Measurements from ENCODE around the gene TMEM26. TPM values are rescaled to one million over a fixed set of nuclear protein-coding genes. Genes with fewer than 3 reads are reported as not detected.

TMEM26 gene
- total RNA-seq, 2 donors from 2014 or later, result not detected

- H3K4me1 ChIP-seq, result no peaks in the 10 kb centered on the region
- H3K9me3 ChIP-seq, result no peaks in the 10 kb centered on the region
- no peak overlapping the region for H3K4me3 ChIP-seq
- H3K27ac ChIP-seq, result no peak overlapping the region
- WGBS, 2 donors, result 36 to 42% methylated on average over 2 of the region's 2 CpGs
- no peak for DNase-seq
- intact Hi-C loops (cut with DNase I), result no loop called here
- ATAC-seq, result no peak
- H3K27me3 ChIP-seq, result no peaks in the 10 kb centered on the region
- TF ChIP-seq, protein P1, sequence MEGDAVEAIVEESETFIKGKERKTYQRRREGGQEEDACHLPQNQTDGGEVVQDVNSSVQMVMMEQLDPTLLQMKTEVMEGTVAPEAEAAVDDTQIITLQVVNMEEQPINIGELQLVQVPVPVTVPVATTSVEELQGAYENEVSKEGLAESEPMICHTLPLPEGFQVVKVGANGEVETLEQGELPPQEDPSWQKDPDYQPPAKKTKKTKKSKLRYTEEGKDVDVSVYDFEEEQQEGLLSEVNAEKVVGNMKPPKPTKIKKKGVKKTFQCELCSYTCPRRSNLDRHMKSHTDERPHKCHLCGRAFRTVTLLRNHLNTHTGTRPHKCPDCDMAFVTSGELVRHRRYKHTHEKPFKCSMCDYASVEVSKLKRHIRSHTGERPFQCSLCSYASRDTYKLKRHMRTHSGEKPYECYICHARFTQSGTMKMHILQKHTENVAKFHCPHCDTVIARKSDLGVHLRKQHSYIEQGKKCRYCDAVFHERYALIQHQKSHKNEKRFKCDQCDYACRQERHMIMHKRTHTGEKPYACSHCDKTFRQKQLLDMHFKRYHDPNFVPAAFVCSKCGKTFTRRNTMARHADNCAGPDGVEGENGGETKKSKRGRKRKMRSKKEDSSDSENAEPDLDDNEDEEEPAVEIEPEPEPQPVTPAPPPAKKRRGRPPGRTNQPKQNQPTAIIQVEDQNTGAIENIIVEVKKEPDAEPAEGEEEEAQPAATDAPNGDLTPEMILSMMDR (IDR thresholded peaks at IDR 0.05), result no peak
- TF ChIP-seq POLR2A (IDR thresholded peaks at IDR 0.05), result no peak
- no peaks in the 10 kb centered on the region for H3K36me3 ChIP-seq (replicated peaks in 1 of 2; ENCODE audit: insufficient read depth in 1 of 2, low read depth in 2 of 2)
Observed at GRCh38 chr10:61417661-61418060, 35.5 kb downstream of the TMEM26 start.

DNA sequence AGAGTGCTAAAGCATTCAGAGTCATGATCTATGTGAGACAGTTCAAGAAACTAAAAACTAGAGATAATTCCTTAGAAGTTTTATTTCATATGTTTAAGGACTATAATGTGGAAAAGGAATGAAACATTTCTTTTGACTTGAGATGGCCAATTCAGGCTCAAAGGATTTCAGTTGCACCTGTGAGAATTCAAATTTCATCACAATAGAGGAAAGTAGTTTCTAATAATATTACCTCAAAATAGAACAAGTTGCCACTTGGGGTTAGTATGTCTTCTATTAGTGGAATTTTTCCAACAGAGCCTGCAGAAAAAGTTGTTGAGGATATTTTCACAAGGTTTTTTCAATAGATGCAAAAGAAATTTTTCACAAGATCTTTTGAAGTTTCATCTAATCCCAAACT, 37.4 kb downstream of the TMEM26 start:
- Histone ChIP-seq H3K27me3 (no peaks in the 10 kb centered on the region), H3K9me3 (no peaks in the 10 kb centered on the region), H3K27ac (no peak overlapping the region), H3K4me1 (no peaks in the 10 kb centered on the region), H3K36me3 (replicated peaks in 1 of 2; ENCODE audit: insufficient read depth in 1 of 2, low read depth in 2 of 2) (no peaks in the 10 kb centered on the region), H3K4me3 (no peak overlapping the region)
- TF ChIP-seq, protein P1 (IDR thresholded peaks at IDR 0.05), result no peak
- TF ChIP-seq POLR2A (IDR thresholded peaks at IDR 0.05), result no peak
- ATAC-seq (no peak), DNase-seq (no peak)
- intact Hi-C loops (cut with DNase I), result no loop called here

DNA sequence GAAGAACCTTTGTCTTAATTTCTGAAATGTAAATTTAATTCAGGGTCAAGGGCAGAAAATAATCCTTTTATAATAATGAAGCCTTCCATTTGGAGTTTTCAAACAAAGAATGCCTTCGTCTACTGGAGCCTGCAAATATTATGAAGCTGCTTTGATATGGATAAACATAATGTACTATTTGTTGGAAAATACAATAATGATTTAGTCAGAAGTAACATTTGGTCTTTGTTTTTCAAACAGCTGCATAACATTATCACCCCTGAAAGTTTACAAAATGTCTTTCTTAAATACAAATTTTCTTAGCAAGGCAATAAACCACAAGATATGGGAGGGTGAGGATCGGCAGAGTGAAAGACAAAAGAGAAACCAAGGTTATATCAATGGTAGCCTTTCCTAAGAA, 41.5 kb downstream of the TMEM26 start:
- H3K27ac ChIP-seq, result no peak overlapping the region
- no peaks in the 10 kb centered on the region for H3K36me3 ChIP-seq (replicated peaks in 1 of 2; ENCODE audit: insufficient read depth in 1 of 2, low read depth in 2 of 2)
- TF ChIP-seq POLR2A (IDR thresholded peaks at IDR 0.05), result no peak
- TF ChIP-seq, protein P1 (IDR thresholded peaks at IDR 0.05), result no peak
- ATAC-seq, result no peak
- intact Hi-C loops (cut with DNase I), result no loop called here
- H3K4me3 ChIP-seq, result no peak overlapping the region
- no peaks in the 10 kb centered on the region for H3K9me3 ChIP-seq
- WGBS, 2 donors, result 60 to 63% methylated on average over 2 of the region's 2 CpGs
- no peaks in the 10 kb centered on the region for H3K27me3 ChIP-seq
- no peaks in the 10 kb centered on the region for H3K4me1 ChIP-seq
- no peak for DNase-seq

DNA sequence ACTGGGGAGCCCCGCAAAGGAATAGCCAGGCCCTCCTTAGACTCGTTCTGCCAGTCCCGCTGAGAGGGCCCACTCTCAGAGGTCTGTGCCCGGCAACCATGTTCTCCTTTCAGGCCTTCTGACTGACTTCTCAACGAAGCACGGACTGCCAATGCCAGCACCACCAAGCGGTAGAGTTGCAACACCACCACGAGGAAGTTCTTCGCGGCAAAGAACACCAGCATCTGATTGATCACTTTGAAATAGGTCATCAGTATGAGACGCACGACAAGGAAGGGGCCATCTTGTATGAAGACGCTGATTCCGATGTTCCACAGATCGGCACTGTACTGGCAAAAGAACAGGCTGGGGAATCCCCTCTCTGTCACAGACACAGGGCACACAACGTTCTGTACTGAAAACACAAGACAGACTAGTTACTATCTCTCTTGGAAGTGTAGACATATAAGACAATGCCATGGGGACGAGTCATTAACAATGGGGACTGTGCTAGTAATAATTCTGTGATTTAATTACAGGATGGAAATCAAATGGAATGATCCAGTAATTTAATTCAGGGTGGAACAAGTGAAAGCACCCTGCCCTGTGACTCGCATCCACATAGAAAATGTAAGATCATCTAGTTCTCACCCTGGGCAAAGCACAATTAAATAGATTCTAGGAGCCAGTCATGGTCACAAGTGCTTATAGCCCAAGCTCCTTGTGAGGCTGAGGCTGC, 42.7 kb downstream of the TMEM26 start:
- TF ChIP-seq, protein P1 (IDR thresholded peaks at IDR 0.05), result no peak
- no peak for TF ChIP-seq POLR2A (IDR thresholded peaks at IDR 0.05)
- Histone ChIP-seq H3K4me3 (no peak overlapping the region), H3K4me1 (no peaks in the 10 kb centered on the region), H3K27me3 (no peaks in the 10 kb centered on the region), H3K9me3 (no peaks in the 10 kb centered on the region), H3K27ac (no peak overlapping the region), H3K36me3 (replicated peaks in 1 of 2; ENCODE audit: insufficient read depth in 1 of 2, low read depth in 2 of 2) (no peaks in the 10 kb centered on the region)
- ATAC-seq, result no peak
- intact Hi-C loops (cut with DNase I), result no loop called here
- DNase-seq, result no peak
- 84 to 88% methylated on average over 18 of the region's 18 CpGs for WGBS, 2 donors

DNA sequence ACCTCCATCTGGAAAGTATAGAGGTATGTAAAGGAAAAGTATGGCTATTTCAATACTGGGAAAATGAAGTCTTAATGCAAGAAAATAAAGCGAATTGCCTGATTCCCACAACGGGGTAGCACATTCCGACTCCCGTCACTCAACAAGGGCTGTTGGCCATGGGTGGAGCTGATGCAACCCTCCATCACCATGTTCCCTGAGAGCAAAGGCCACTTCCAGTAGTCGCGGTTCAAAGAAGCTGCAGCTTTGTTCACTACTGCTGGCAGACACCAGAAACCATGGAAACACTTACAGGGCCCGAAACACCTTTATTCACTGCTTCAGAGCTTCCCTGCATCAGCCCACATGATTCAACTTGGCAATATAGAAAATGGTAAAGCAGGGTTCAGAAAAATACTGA, 44.0 kb downstream of the TMEM26 start:
- Histone ChIP-seq H3K36me3 (replicated peaks in 1 of 2; ENCODE audit: insufficient read depth in 1 of 2, low read depth in 2 of 2) (no peaks in the 10 kb centered on the region), H3K4me3 (no peak overlapping the region), H3K4me1 (no peaks in the 10 kb centered on the region), H3K9me3 (no peaks in the 10 kb centered on the region), H3K27ac (no peak overlapping the region), H3K27me3 (no peaks in the 10 kb centered on the region)
- no peak for TF ChIP-seq POLR2A (IDR thresholded peaks at IDR 0.05)
- TF ChIP-seq, protein P1 (IDR thresholded peaks at IDR 0.05), result no peak
- DNase-seq (no peak), ATAC-seq (no peak)
- intact Hi-C loops (cut with DNase I), result no loop called here
- WGBS, 2 donors, result 84% methylated on average over 7 of the region's 7 CpGs

All from body of pancreas (tissue), 4 donors.